Left cardiac atrium (tissue), 4 donors: ENCODE measurements around the gene KCTD15. TPM values are rescaled to one million over a fixed set of nuclear protein-coding genes. Genes with fewer than 3 reads are reported as not detected.

Experiments
- ATAC-seq, 2 donors: fragments of 200-7000 bp; cut with Tn5 transposase; one replicate each; pipeline ENCODE4 v1.9.1; 2020; ENCODE audit warnings: mild to moderate bottlenecking in 2 of 2, moderate library complexity in 2 of 2
- DNase-seq: peaks from one replicate; pipeline ENCODE4 v3.0.0-alpha.2; 2020
- intact Hi-C, 2 donors: fragments of 100-400 bp; cut with DNase I; formaldehyde crosslinking; loops; one replicate each; pipeline versions ENCODE4 v1.14.1 to v1.15.1; 2022 to 2023
- total RNA-seq, 2 donors: library from RNA; stranded (reverse); fragmentation: NEBNext Ultra II Directional; extraction: Animal tissue kit (Norgen Biotek cat#: 25700); gene quantifications; one replicate each; pipeline ENCODE4 v1.2.1, GENCODE V29; 2021
- donor health status: DM: no; HTN: yes; CAD: no.
- donor health status: DM: no; HTN: yes; CAD: no; lungs with severe emphysema.
- donor health status: DM: yes; HTN: yes; CAD: no.
- donor health status: Dilated cardiomyopathy.

The KCTD15 gene
- total RNA-seq, 2 donors from 2014 or later, result 10.1 to 15.9 TPM

GRCh38 chr19:33785795-33786194 is 10.9 kb upstream of the KCTD15 start:
- intact Hi-C loops, result no loop called here
- DNase-seq (no peak), ATAC-seq (no peak)

GRCh38 chr19:33788676-33789075 is 8.0 kb upstream of the KCTD15 start:
- intact Hi-C loops, result no loop called here
- DNase-seq (no peak), ATAC-seq (no peak)

- ATAC-seq, result no peak
- intact Hi-C loops, result no loop called here
- no peak for DNase-seq
Measured at GRCh38 chr19:33789344-33789743, 7.3 kb upstream of the KCTD15 start.

GRCh38 chr19:33794683-33795369 is 1.8 kb upstream of the KCTD15 start:
- ATAC-seq (peak in 1 of 2 donors; percentile 3), DNase-seq (peak; percentile 52)
- intact Hi-C loops, result loop anchor here in 1 of 2 donors (5.0 kb wide), 1 partner anchor 112 kb away; no protein-coding TSS in a partner anchor

- peak; percentile 75 to 85 for ATAC-seq
- intact Hi-C loops, result loop anchor here in 1 of 2 donors (5.0 kb wide), 1 partner anchor 112 kb away; no protein-coding TSS in a partner anchor
- DNase-seq, result peak; percentile 90
Measured at GRCh38 chr19:33795370-33796163, 1.1 kb upstream of the KCTD15 start.

GRCh38 chr19:33797802-33798671 is 1.4 kb downstream of the KCTD15 start:
- ATAC-seq (peak; percentile 22 to 55), DNase-seq (peak; percentile 75)
- intact Hi-C loops, result loop anchor here in 1 of 2 donors (5.0 kb wide), 1 partner anchor 109 kb away; no protein-coding TSS in a partner anchor

GRCh38 chr19:33798681-33799111 is 2.0 kb downstream of the KCTD15 start:
- intact Hi-C loops, result loop anchor here in 1 of 2 donors (5.0 kb wide), 1 partner anchor 109 kb away; no protein-coding TSS in a partner anchor
- ATAC-seq (no peak), DNase-seq (no peak)

GRCh38 chr19:33799476-33799875 is 2.8 kb downstream of the KCTD15 start:
- ATAC-seq, result no peak
- DNase-seq, result no peak
- intact Hi-C loops, result loop anchor here in 1 of 2 donors (5.0 kb wide), 1 partner anchor 108 kb away; no protein-coding TSS in a partner anchor

- no peak for ATAC-seq
- DNase-seq, result no peak
- intact Hi-C loops, result no loop called here
Measured at GRCh38 chr19:33800012-33800680, 3.5 kb downstream of the KCTD15 start.

- no peak for ATAC-seq
- intact Hi-C loops, result no loop called here
- no peak for DNase-seq
Measured at GRCh38 chr19:33801411-33801810, 4.7 kb downstream of the KCTD15 start.

- DNase-seq, result no peak
- ATAC-seq, result no peak
- intact Hi-C loops, result no loop called here
Measured at GRCh38 chr19:33802001-33802400, 5.3 kb downstream of the KCTD15 start.

GRCh38 chr19:33802801-33803200 is 6.1 kb downstream of the KCTD15 start:
- ATAC-seq (no peak), DNase-seq (no peak)
- intact Hi-C loops, result no loop called here

GRCh38 chr19:33803383-33803782 is 6.7 kb downstream of the KCTD15 start:
- no peak for DNase-seq
- no peak for ATAC-seq
- intact Hi-C loops, result no loop called here

GRCh38 chr19:33804021-33804799 is 7.5 kb downstream of the KCTD15 start:
- peak; percentile 79 for DNase-seq
- intact Hi-C loops, result no loop called here
- ATAC-seq, result peak; percentile 81 to 88

GRCh38 chr19:33805313-33805712 is 8.6 kb downstream of the KCTD15 start:
- DNase-seq, result no peak
- no peak for ATAC-seq
- intact Hi-C loops, result no loop called here

GRCh38 chr19:33805840-33806433 is 9.3 kb downstream of the KCTD15 start:
- ATAC-seq (no peak), DNase-seq (no peak)
- intact Hi-C loops, result no loop called here

- intact Hi-C loops, result no loop called here
- no peak for ATAC-seq
- no peak for DNase-seq
Measured at GRCh38 chr19:33806434-33806881, 9.8 kb downstream of the KCTD15 start.
